B cell (primary cell): ENCODE data around the gene TMIGD2. TPM values are rescaled to one million over a fixed set of nuclear protein-coding genes. Genes with fewer than 3 reads are reported as not detected.
"Not testable (repeated sequence)": the region's sequence is repeated elsewhere in the genome, so short reads cannot be mapped to it uniquely, and the experiment has no call there.

Source experiments
- ATAC-seq: fragments of 200-7000 bp; cut with Tn5 transposase; one replicate; pipeline ENCODE4 v1.10.0; 2021; ENCODE audit warnings: low read depth, mild to moderate bottlenecking, moderate number of reproducible peaks, moderate library complexity
- CTCF ChIA-PET: fragments of 350-600 bp; sonication (Branson Sonifier 250); formaldehyde crosslinking; loops from one replicate; lab custom pipeline; 2021; ENCODE audit warnings: antibody characterized with exemption, inconsistent platforms; lab: Charles Lee
- POLR2A ChIA-PET: fragments of 350-600 bp; sonication (Branson Sonifier 250); formaldehyde crosslinking; loops from one replicate; lab custom pipeline; 2021; ENCODE audit warnings: antibody characterized with exemption; lab: Charles Lee
- DNase-seq: peaks from one replicate; pipeline ENCODE4 v3.0.0; 2013
- H2AFZ ChIP-seq: 2 replicates; pipeline ENCODE4 v1.6.1; 2012; ENCODE audit warnings: mild to moderate bottlenecking, low read depth, low read length; ENCODE audit not compliant: insufficient read depth, poor library complexity, severe bottlenecking
- H3K27ac ChIP-seq, 2 donors: 1 replicate in 1 of 2; 2 replicates in 1 of 2; pipeline ENCODE4 v1.5.1; 2012 to 2013; ENCODE audit warnings: low read length in 2 of 2, mild to moderate bottlenecking in 2 of 2, moderate library complexity in 1 of 2
- H3K27me3 ChIP-seq, 4 experiments: fragments of 200-600 bp in 1 of 4; sonication (generic) in 1 of 4; replicated peaks in 1 of 4; 1 replicate in 2 of 4; 2 replicates in 2 of 4; pipeline versions ENCODE4 v1.6.1 to v1.7.0; 2013 to 2016; ENCODE audit warnings: low read length in 3 of 4, mild to moderate bottlenecking in 2 of 4, mixed read lengths in 1 of 4, moderate library complexity in 1 of 4; ENCODE audit not compliant: insufficient read depth in 4 of 4, control insufficient read depth in 3 of 4; ENCODE audit errors: control extremely low read depth in 1 of 4
- H3K36me3 ChIP-seq, 2 experiments: replicated peaks in 1 of 2; 1 replicate in 1 of 2; 2 replicates in 1 of 2; pipeline versions ENCODE4 v1.6.1 to v1.7.1; 2013; ENCODE audit warnings: low read length in 1 of 2; ENCODE audit not compliant: insufficient read depth in 2 of 2, control insufficient read depth in 1 of 2; ENCODE audit errors: control extremely low read depth in 1 of 2, extremely low read depth in 1 of 2
- H3K4me1 ChIP-seq, 2 donors: fragments of 200-600 bp in 1 of 2; sonication (generic) in 1 of 2; 1 replicate in 1 of 2; 2 replicates in 1 of 2; pipeline versions ENCODE4 v1.5.1 to v1.6.1; 2013 to 2017; ENCODE audit warnings: low read length in 2 of 2; ENCODE audit not compliant: control insufficient read depth in 2 of 2, insufficient read depth in 2 of 2
- H3K4me2 ChIP-seq: replicated peaks from 2 replicates; pipeline ENCODE3; 2012; ENCODE audit warnings: mild to moderate bottlenecking, low read depth, low read length; ENCODE audit not compliant: poor library complexity, severe bottlenecking
- H3K4me3 ChIP-seq, 5 experiments: fragments of 200-600 bp in 1 of 5; sonication (generic) in 1 of 5; 1 replicate in 3 of 5; 2 replicates in 2 of 5; pipeline versions ENCODE4 v1.5.1 to v1.7.0; 2011 to 2016; ENCODE audit warnings: low read length in 4 of 5, mild to moderate bottlenecking in 4 of 5, low read depth in 2 of 5, control low read depth in 1 of 5, moderate library complexity in 1 of 5; ENCODE audit not compliant: insufficient read depth in 1 of 5; ENCODE audit errors: control extremely low read depth in 1 of 5, extremely low read depth in 1 of 5
- H3K79me2 ChIP-seq: fragments of 200-600 bp; sonication (generic); one replicate; pipeline ENCODE4 v1.6.0; 2016; ENCODE audit warnings: low read length; ENCODE audit not compliant: control insufficient read depth, insufficient read depth
- H3K9ac ChIP-seq: fragments of 200-600 bp; sonication (generic); 2 replicates; pipeline ENCODE4 v1.6.1; 2017; ENCODE audit warnings: mild to moderate bottlenecking, low read length, moderate library complexity
- H3K9me3 ChIP-seq, 3 donors: one replicate each; pipeline versions ENCODE4 v1.6.1 to v1.7.1; 2013; ENCODE audit warnings: low read length in 2 of 3; ENCODE audit not compliant: control insufficient read depth in 2 of 3, insufficient read depth in 1 of 3; ENCODE audit errors: control extremely low read depth in 1 of 3
- H4K20me1 ChIP-seq: 2 replicates; pipeline ENCODE4 v1.6.0; 2012; ENCODE audit warnings: mild to moderate bottlenecking, low read length; ENCODE audit not compliant: insufficient read depth, control insufficient read depth, poor library complexity, severe bottlenecking
- H3K27ac Mint-ChIP-seq: one replicate; pipeline ENCODE4 v1.8.0; 2021; ENCODE audit warnings: mixed read lengths
- H3K27me3 Mint-ChIP-seq: one replicate; pipeline ENCODE4 v1.8.0; 2021; ENCODE audit warnings: mixed read lengths
- H3K4me1 Mint-ChIP-seq: one replicate; pipeline ENCODE4 v1.8.0; 2021; ENCODE audit warnings: mixed read lengths
- H3K4me3 Mint-ChIP-seq: one replicate; pipeline ENCODE4 v1.8.0; 2021; ENCODE audit warnings: mixed read lengths
- H3K9me3 Mint-ChIP-seq: one replicate; pipeline ENCODE4 v1.8.0; 2022; ENCODE audit warnings: mixed read lengths; ENCODE audit not compliant: insufficient read depth
- CTCF ChIP-seq: fragments of 200-600 bp; IDR thresholded peaks from one replicate; pipeline ENCODE4 v1.8.0; 2022; ENCODE audit warnings: antibody characterized with exemption, mild to moderate bottlenecking
- EZH2 ChIP-seq: IDR thresholded peaks from 2 replicates; pipeline ENCODE4 v1.6.1; 2012; ENCODE audit warnings: borderline replicate concordance, low read depth, mild to moderate bottlenecking, moderate library complexity, low read length; ENCODE audit not compliant: insufficient read depth, poor library complexity, severe bottlenecking
- WGBS: methylation state at CpG from one replicate; pipeline ENCODE4 v1.1.5; 2013; ENCODE audit warnings: missing lambda C conversion rate; ENCODE audit not compliant: insufficient coverage; 5-methylcytosine and 5-hydroxymethylcytosine counted together
- intact Hi-C: fragments of 100-400 bp; cut with micrococcal nuclease; formaldehyde crosslinking; loops from one replicate; pipeline ENCODE4 v1.10.0; 2022
- polyA plus RNA-seq: library from polyadenylated mRNA; depleted of rRNA; stranded (reverse); fragments of >200 nt; gene quantifications from 2 replicates; pipeline ENCODE4 v1.2.3, GENCODE V29; 2012
- total RNA-seq, 2 donors: library from RNA; stranded (reverse); fragments of 120-200 nt in 1 of 2; gene quantifications; 1 replicate in 1 of 2; 2 replicates in 1 of 2; pipeline versions ENCODE4 v1.2.3 to v1.2.4, GENCODE V29; 2013 to 2022

Gene TMIGD2
- total and polyA plus RNA-seq, 2 donors (not counting 1 experiment from before 2014, with no cell fraction given): 0.24 TPM; not detected in 1

- peak within 1 kb of the TSS; percentile 95 for H3K27ac Mint-ChIP-seq
- ChIA-PET POLR2A (interaction anchor here (0.6 to 1.3 kb wide), 6 partner anchors 11 to 262 kb away, joined by 3 to 7 read pairs (median 4); partner anchors contain the start of genes EBI3, EEF2 and ZBTB7A), CTCF (interaction anchor here (0.6 to 1.2 kb wide), 5 partner anchors 15 to 224 kb away, joined by 3 to 7 read pairs (median 4); partner anchors contain the start of genes EBI3 and SH3GL1)
- H3K4me3 Mint-ChIP-seq: peak within 1 kb of the TSS; percentile 91
- H3K79me2 ChIP-seq: peaks cover 35% of the 10 kb centered on the region
- TF ChIP-seq CTCF (peak; percentile 40), EZH2 (no peak)
- H3K27ac ChIP-seq: peak within 1 kb of the TSS; percentile 99 to 100
- peaks cover 12 to 24% of the 10 kb centered on the region in 2 donors for H3K4me1 ChIP-seq
- intact Hi-C loops: loop anchor here (1.0 to 5.0 kb wide), 7 partner anchors 18 to 544 kb away; partner anchors contain the start of genes CHAF1A, EBI3, EEF2 and FEM1A
- H3K9me3 ChIP-seq: peaks cover 0 to 8% (median 3%) of the 10 kb centered on the region in 3 donors
- H3K4me1 Mint-ChIP-seq: peaks cover 23% of the 10 kb centered on the region
- H3K36me3 ChIP-seq: peaks cover 4 to 36% of the 10 kb centered on the region in 2 experiments
- no peaks in the 10 kb centered on the region for H3K9me3 Mint-ChIP-seq
- peak within 1 kb of the TSS; percentile 95 for H2AFZ ChIP-seq
- H3K27me3 Mint-ChIP-seq: no peaks in the 10 kb centered on the region
- DNase-seq (peak; percentile 99), ATAC-seq (peak; percentile 94)
- H4K20me1 ChIP-seq: peaks cover 39% of the 10 kb centered on the region
- 1% methylated on average over 22 of the region's 45 CpGs for WGBS
- peak within 1 kb of the TSS; percentile 84 for H3K4me2 ChIP-seq
- H3K4me3 ChIP-seq: peak within 1 kb of the TSS; percentile 86 to 99 (median 98)
- H3K27me3 ChIP-seq: no peaks in the 10 kb centered on the region
- H3K9ac ChIP-seq: peak within 1 kb of the TSS; percentile 94
Observed at GRCh38 chr19:4246767-4247593, 55.2 kb downstream of the TMIGD2 start, which contains the start of gene YJU2. Gene YJU2 (plus strand): TSS chr19:4247080. CDS start chr19:4247147, 67 bp downstream.

- H3K4me3 ChIP-seq, CTCF ChIA-PET: not testable (repeated sequence)
- H3K4me2 ChIP-seq: peak overlapping the region; percentile 84
Observed at GRCh38 chr19:4245938-4246337, 56.3 kb downstream of the TMIGD2 start.

More at GRCh38 chr19:4245938-4246337, 56.3 kb downstream of the TMIGD2 start:
- DNase-seq, ATAC-seq, H3K4me3 Mint-ChIP-seq, POLR2A ChIA-PET, H3K9ac ChIP-seq, H3K27me3 ChIP-seq, H3K27me3 Mint-ChIP-seq, H3K9me3 Mint-ChIP-seq: not testable (repeated sequence)
- H3K27ac Mint-ChIP-seq: peak overlapping the region; percentile 95
- H2AFZ ChIP-seq: peak overlapping the region; percentile 95
- peaks cover 0 to 14% (median 6%) of the 10 kb centered on the region in 3 donors for H3K9me3 ChIP-seq
- intact Hi-C loops: loop anchor here (2.0 to 5.0 kb wide), 4 partner anchors 211 to 545 kb away; partner anchors contain the start of genes EEF2, FEM1A, TNFAIP8L1 and UBXN6
- H4K20me1 ChIP-seq: peaks cover 31% of the 10 kb centered on the region
- 100% methylated on average over 3 of the region's 6 CpGs for WGBS
- peaks cover 32% of the 10 kb centered on the region for H3K79me2 ChIP-seq
- peaks cover 26% of the 10 kb centered on the region for H3K4me1 Mint-ChIP-seq
- peak overlapping the region; percentile 99 to 100 for H3K27ac ChIP-seq
- peaks cover 4 to 26% of the 10 kb centered on the region in 2 experiments for H3K36me3 ChIP-seq
- H3K4me1 ChIP-seq: peaks cover 12 to 25% of the 10 kb centered on the region in 2 donors

Other genes with a start within 250 kb of the TMIGD2 start
- 62.6 and 62.8 TPM in 2 replicates for gene ZBTB7A, start 235.5 kb downstream of the TMIGD2 start, total RNA-seq
- 19.4 and 24.8 TPM in 2 replicates for gene ZBTB7A, start 235.5 kb downstream of the TMIGD2 start, polyA plus RNA-seq
- 137 and 138 TPM in 2 replicates for gene MAP2K2, start 178.3 kb downstream of the TMIGD2 start, total RNA-seq
- gene MAP2K2, start 178.3 kb downstream of the TMIGD2 start, polyA plus RNA-seq: 158 and 181 TPM in 2 replicates
- gene CREB3L3, start 148.8 kb downstream of the TMIGD2 start, total RNA-seq: not detected in 2 replicates
- gene CREB3L3, start 148.8 kb downstream of the TMIGD2 start, polyA plus RNA-seq: not detected in 2 replicates
- gene SIRT6, start 119.8 kb downstream of the TMIGD2 start, total RNA-seq: 27.8 and 30.4 TPM in 2 replicates
- gene SIRT6, start 119.8 kb downstream of the TMIGD2 start, polyA plus RNA-seq: 82.2 and 93.7 TPM in 2 replicates
- gene ANKRD24, start 119.7 kb downstream of the TMIGD2 start, total RNA-seq: 0.37 and 1.4 TPM in 2 replicates
- gene ANKRD24, start 119.7 kb downstream of the TMIGD2 start, polyA plus RNA-seq: 1.1 and 1.5 TPM in 2 replicates
- 11.3 and 15.6 TPM in 2 replicates for gene EBI3, start 72.9 kb downstream of the TMIGD2 start, total RNA-seq
- 9.4 and 11.9 TPM in 2 replicates for gene EBI3, start 72.9 kb downstream of the TMIGD2 start, polyA plus RNA-seq
- 39.8 and 40.3 TPM in 2 replicates for gene YJU2, start 55.3 kb downstream of the TMIGD2 start, total RNA-seq
- gene YJU2, start 55.3 kb downstream of the TMIGD2 start, polyA plus RNA-seq: 45.7 and 60.8 TPM in 2 replicates
- 0.17 TPM in 1 of 2 replicates, not detected in the other for gene SHD, start 23.1 kb downstream of the TMIGD2 start, total RNA-seq
- not detected in 2 replicates for gene SHD, start 23.1 kb downstream of the TMIGD2 start, polyA plus RNA-seq
- gene FSD1, start 2.2 kb upstream of the TMIGD2 start, total RNA-seq: 2.8 and 3.4 TPM in 2 replicates
- 2.7 and 3.2 TPM in 2 replicates for gene FSD1, start 2.2 kb upstream of the TMIGD2 start, polyA plus RNA-seq
- gene STAP2, start 36.4 kb upstream of the TMIGD2 start, total RNA-seq: 0.27 and 0.51 TPM in 2 replicates
- 0.33 and 0.72 TPM in 2 replicates for gene STAP2, start 36.4 kb upstream of the TMIGD2 start, polyA plus RNA-seq
- 25.6 and 30.3 TPM in 2 replicates for gene MPND, start 41.2 kb upstream of the TMIGD2 start, total RNA-seq
- 11.8 and 14.5 TPM in 2 replicates for gene MPND, start 41.2 kb upstream of the TMIGD2 start, polyA plus RNA-seq
- 37.2 and 41.9 TPM in 2 replicates for gene SH3GL1, start 98.2 kb upstream of the TMIGD2 start, total RNA-seq
- gene SH3GL1, start 98.2 kb upstream of the TMIGD2 start, polyA plus RNA-seq: 42.4 and 45.2 TPM in 2 replicates
- 17.3 and 19.7 TPM in 2 replicates for gene CHAF1A, start 100.3 kb upstream of the TMIGD2 start, total RNA-seq
- 15.1 and 15.7 TPM in 2 replicates for gene CHAF1A, start 100.3 kb upstream of the TMIGD2 start, polyA plus RNA-seq
- gene UBXN6, start 155.4 kb upstream of the TMIGD2 start, total RNA-seq: 75.8 and 82.0 TPM in 2 replicates
- 76.6 and 77.6 TPM in 2 replicates for gene UBXN6, start 155.4 kb upstream of the TMIGD2 start, polyA plus RNA-seq
- 49.3 and 49.9 TPM in 2 replicates for gene HDGFL2, start 169.9 kb upstream of the TMIGD2 start, total RNA-seq
- 16.6 and 18.4 TPM in 2 replicates for gene HDGFL2, start 169.9 kb upstream of the TMIGD2 start, polyA plus RNA-seq
- 0.05 and 0.07 TPM in 2 replicates for gene PLIN4, start 216.1 kb upstream of the TMIGD2 start, total RNA-seq
- 0.04 TPM in 2 replicates for gene PLIN4, start 216.1 kb upstream of the TMIGD2 start, polyA plus RNA-seq
- gene PLIN5, start 232.8 kb upstream of the TMIGD2 start, total RNA-seq: 0.15 and 1.00 TPM in 2 replicates
- gene PLIN5, start 232.8 kb upstream of the TMIGD2 start, polyA plus RNA-seq: 0.27 and 0.56 TPM in 2 replicates
- gene LRG1, start 237.6 kb upstream of the TMIGD2 start, total RNA-seq: 0.27 and 0.32 TPM in 2 replicates
- gene LRG1, start 237.6 kb upstream of the TMIGD2 start, polyA plus RNA-seq: 0.21 and 0.48 TPM in 2 replicates